Sigmoid colon (tissue), 3 donors: ENCODE measurements around the gene PMP22.

Experiments used
- POLR2A ChIP-seq, 2 donors: fragments of 450-650 bp; IDR thresholded peaks; one replicate each; pipeline ENCODE4 v1.6.1; 2016; ENCODE audit warnings: antibody characterized with exemption in 2 of 2, mild to moderate bottlenecking in 2 of 2, moderate library complexity in 2 of 2
- TF ChIP-seq, protein P1 (sequence below), 4 experiments: fragments of 450-650 bp in 3 of 4; fragments of 200-600 bp in 1 of 4; IDR thresholded peaks; one replicate each; pipeline ENCODE4 v1.5.1; 2016 to 2019; ENCODE audit warnings: antibody characterized with exemption in 4 of 4, mild to moderate bottlenecking in 3 of 4, moderate library complexity in 2 of 4

DNA sequence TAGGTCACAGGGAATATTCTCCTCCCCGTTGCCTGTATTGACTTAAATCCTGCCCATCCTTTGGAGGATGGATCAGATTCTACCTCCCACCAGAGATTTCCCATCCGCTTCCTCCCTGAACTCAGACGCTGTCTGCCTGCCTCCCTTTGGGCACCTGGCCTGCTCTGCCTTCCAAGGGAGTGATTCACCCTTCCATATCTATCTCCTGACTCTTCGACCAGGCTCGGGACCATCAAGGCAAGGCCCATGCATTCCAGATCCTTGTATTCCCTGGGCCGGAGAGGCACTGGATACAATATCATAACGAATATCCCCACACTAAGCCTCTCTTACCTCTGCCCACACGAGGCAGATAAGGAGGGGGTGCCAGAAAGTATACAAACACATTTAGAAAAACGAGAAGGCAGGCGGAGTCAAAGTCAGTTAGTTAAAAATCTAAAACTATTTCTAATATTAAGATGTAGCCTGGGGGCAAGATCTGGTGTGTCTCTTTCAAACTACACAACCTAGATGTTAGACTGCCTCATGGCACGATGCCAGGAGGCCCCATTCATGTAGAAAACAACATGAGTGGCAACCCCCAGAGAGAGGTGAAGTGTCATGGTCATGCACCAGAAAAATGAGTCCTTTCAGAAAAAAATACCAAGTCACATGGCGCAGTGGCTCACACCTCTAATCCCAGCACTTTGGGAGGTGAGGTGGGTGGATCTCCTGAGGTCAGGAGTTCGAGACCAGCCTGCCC lies 9.2 kb downstream of the PMP22 start:
- TF ChIP-seq, protein P1, sequence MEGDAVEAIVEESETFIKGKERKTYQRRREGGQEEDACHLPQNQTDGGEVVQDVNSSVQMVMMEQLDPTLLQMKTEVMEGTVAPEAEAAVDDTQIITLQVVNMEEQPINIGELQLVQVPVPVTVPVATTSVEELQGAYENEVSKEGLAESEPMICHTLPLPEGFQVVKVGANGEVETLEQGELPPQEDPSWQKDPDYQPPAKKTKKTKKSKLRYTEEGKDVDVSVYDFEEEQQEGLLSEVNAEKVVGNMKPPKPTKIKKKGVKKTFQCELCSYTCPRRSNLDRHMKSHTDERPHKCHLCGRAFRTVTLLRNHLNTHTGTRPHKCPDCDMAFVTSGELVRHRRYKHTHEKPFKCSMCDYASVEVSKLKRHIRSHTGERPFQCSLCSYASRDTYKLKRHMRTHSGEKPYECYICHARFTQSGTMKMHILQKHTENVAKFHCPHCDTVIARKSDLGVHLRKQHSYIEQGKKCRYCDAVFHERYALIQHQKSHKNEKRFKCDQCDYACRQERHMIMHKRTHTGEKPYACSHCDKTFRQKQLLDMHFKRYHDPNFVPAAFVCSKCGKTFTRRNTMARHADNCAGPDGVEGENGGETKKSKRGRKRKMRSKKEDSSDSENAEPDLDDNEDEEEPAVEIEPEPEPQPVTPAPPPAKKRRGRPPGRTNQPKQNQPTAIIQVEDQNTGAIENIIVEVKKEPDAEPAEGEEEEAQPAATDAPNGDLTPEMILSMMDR (IDR thresholded peaks at IDR 0.05): no peak
- no peak for TF ChIP-seq POLR2A (IDR thresholded peaks at IDR 0.05)
